GM12878 (cell line): ENCODE data around the gene ZNF823. TPM values are rescaled to one million over a fixed set of nuclear protein-coding genes. Genes with fewer than 3 reads are reported as not detected.

Experiments used
- ATAC-seq: fragments of 200-7000 bp; cut with Tn5 transposase; 3 replicates; pipeline ENCODE4 v1.9.1; 2020; ENCODE audit warnings: mild to moderate bottlenecking, moderate library complexity
- BruUV-seq: library from RNA; stranded (reverse); fragments of 400-500 nt; replicated peaks from 2 replicates; lab custom pipeline; 2021; lab: Mats Ljungman, UMichigan
- CTCF ChIA-PET: fragments of 300-600 bp; sonication (Branson Sonifier 250); formaldehyde crosslinking; extraction: SDS; loops from one replicate; lab custom pipeline; 2021; ENCODE audit warnings: inconsistent platforms; lab: Yijun Ruan, JAX
- POLR2A ChIA-PET: fragments of 350-600 bp; formaldehyde crosslinking; extraction: SDS; loops from one replicate; lab custom pipeline; 2021; ENCODE audit warnings: inconsistent platforms; lab: Charles Lee
- RAD21 ChIA-PET: fragments of 300-600 bp; sonication (Branson Sonifier 250); formaldehyde crosslinking; loops from one replicate; lab custom pipeline; 2023; ENCODE audit warnings: antibody characterized with exemption; ENCODE audit not compliant: unreplicated experiment; lab: Charles Lee
- SMC1A ChIA-PET: fragments of 300-600 bp; sonication (Branson Sonifier 250); formaldehyde crosslinking; loops from one replicate; lab custom pipeline; 2023; ENCODE audit not compliant: unreplicated experiment, uncharacterized antibody; lab: Charles Lee
- DNase-seq: peaks from one replicate; pipeline ENCODE4 v3.0.0-alpha.2; 2011; ENCODE audit warnings: low read depth, low spot score
- FAIRE-seq: peaks from 3 replicates; lab custom pipeline; 2011; peaks lifted over from hg19 to GRCh38; lab: Jason Lieb, UNC
- H2AFZ ChIP-seq: 2 replicates; pipeline ENCODE4 v1.6.0; 2011; ENCODE audit warnings: low read depth, low read length, control low read depth; ENCODE audit not compliant: control insufficient read depth
- H3K27ac ChIP-seq: 2 replicates; pipeline ENCODE4 v1.5.1; 2011; ENCODE audit warnings: control low read depth; ENCODE audit not compliant: control insufficient read depth, insufficient read depth
- H3K27me3 ChIP-seq, 2 experiments: replicated peaks in 1 of 2; 2 replicates each; pipeline versions ENCODE4 v1.6.0 to v1.6.1; 2011; ENCODE audit warnings: low read length in 1 of 2; ENCODE audit not compliant: control insufficient read depth in 2 of 2, insufficient read depth in 2 of 2
- H3K36me3 ChIP-seq, 2 experiments: 2 replicates each; pipeline ENCODE4 v1.5.1; 2011; ENCODE audit warnings: low read length in 1 of 2; ENCODE audit not compliant: control insufficient read depth in 2 of 2, insufficient read depth in 2 of 2
- H3K4me1 ChIP-seq: 2 replicates; pipeline ENCODE4 v1.6.1; 2011; ENCODE audit warnings: mild to moderate bottlenecking, low read length, moderate library complexity, mixed read lengths; ENCODE audit not compliant: control insufficient read depth, insufficient read depth
- H3K4me2 ChIP-seq: 2 replicates; pipeline ENCODE4 v1.6.0; 2011; ENCODE audit warnings: control low read depth; ENCODE audit not compliant: control insufficient read depth, insufficient read depth
- H3K4me3 ChIP-seq: fragments of 200-600 bp; sonication (generic); 2 replicates; pipeline ENCODE4 v1.5.1; 2016
- H3K79me2 ChIP-seq: 2 replicates; pipeline ENCODE4 v1.6.0; 2011; ENCODE audit warnings: low read length; ENCODE audit not compliant: control insufficient read depth, insufficient read depth
- H3K9ac ChIP-seq: 2 replicates; pipeline ENCODE4 v1.8.0; 2011; ENCODE audit warnings: low read length, control low read depth, mixed read lengths; ENCODE audit not compliant: control insufficient read depth, insufficient read depth
- H3K9me3 ChIP-seq: replicated peaks from 3 replicates; pipeline ENCODE4 v1.5.1; 2011; ENCODE audit warnings: mild to moderate bottlenecking, low read length; ENCODE audit not compliant: control insufficient read depth, insufficient read depth
- H4K20me1 ChIP-seq: 2 replicates; pipeline ENCODE4 v1.6.0; 2011; ENCODE audit not compliant: control insufficient read depth, insufficient read depth
- CBX5 ChIP-seq: sonication (generic); IDR thresholded peaks from 2 replicates; pipeline ENCODE4 v1.6.1; 2016; ENCODE audit warnings: low read depth, moderate library complexity, mild to moderate bottlenecking, inconsistent platforms
- EZH2 ChIP-seq: IDR thresholded peaks from 2 replicates; pipeline ENCODE4 v1.6.1; 2012; ENCODE audit warnings: low read depth, mild to moderate bottlenecking, control low read depth, inconsistent platforms, low read length, borderline replicate concordance; ENCODE audit not compliant: control insufficient read depth
- HDAC6 ChIP-seq: fragments of 200-600 bp; sonication (generic); IDR thresholded peaks from one replicate; pipeline ENCODE4 v1.8.0; 2017; ENCODE audit warnings: antibody characterized with exemption; ENCODE audit not compliant: unreplicated experiment
- KAT2A ChIP-seq: conservative IDR thresholded peaks from 2 replicates; pipeline ENCODE4 v1.6.1; 2011; ENCODE audit warnings: low read depth, low read length; ENCODE audit not compliant: control insufficient read depth
- KLF5 ChIP-seq: fragments of 450-650 bp; IDR thresholded peaks from 2 replicates; pipeline ENCODE4 v1.6.1; 2014; ENCODE audit warnings: mild to moderate bottlenecking; ENCODE audit not compliant: partially characterized antibody
- MAX ChIP-seq: IDR thresholded peaks from 2 replicates; pipeline ENCODE4 v1.6.1; 2012; ENCODE audit warnings: low read depth, low read length, improper control_type of control experiment
- MEF2B ChIP-seq: fragments of 450-650 bp; IDR thresholded peaks from 2 replicates; pipeline ENCODE4 v1.6.1; 2018; ENCODE audit warnings: mild to moderate bottlenecking, moderate library complexity; ENCODE audit not compliant: partially characterized antibody, poor library complexity, severe bottlenecking
- NR2C1 ChIP-seq: fragments of 450-650 bp; IDR thresholded peaks from 2 replicates; pipeline ENCODE4 v1.6.1; 2017; ENCODE audit warnings: antibody characterized with exemption, mild to moderate bottlenecking, moderate library complexity
- YBX1 ChIP-seq: fragments of 450-650 bp; IDR thresholded peaks from 2 replicates; pipeline ENCODE4 v1.6.1; 2016; ENCODE audit warnings: antibody characterized with exemption
- WGBS: methylation state at CpG from one replicate; pipeline ENCODE4 v1.1.6; 2016; ENCODE audit warnings: low lambda C conversion rate; ENCODE audit not compliant: insufficient replicate concordance, insufficient coverage; ENCODE audit errors: missing lambda C conversion rate; 5-methylcytosine and 5-hydroxymethylcytosine counted together
- in situ Hi-C: fragments of 300-500 bp; cut with MboI; formaldehyde crosslinking; loops from 9 replicates; pipeline ENCODE4 v1.14.3; 2018; ENCODE audit warnings: mixed read lengths
- intact Hi-C: fragments of 100-400 bp; cut with micrococcal nuclease; formaldehyde crosslinking; loops from one replicate; pipeline ENCODE4 v1.14.2; 2022; ENCODE audit not compliant: unreplicated experiment
- polyA plus RNA-seq, 11 experiments: library from polyadenylated mRNA; depleted of rRNA in 4 of 11; unstranded in 6 of 11; stranded (reverse) in 5 of 11; fragments of >200 nt; fragmentation: Nextera tagmentation in 4 of 11; fragmentation: Illumina TruSeq in 1 of 11; extraction: Ambion mirVana in 4 of 11; extraction: Trizol in 1 of 11; gene quantifications; 1 replicate in 1 of 11; 2 replicates in 10 of 11; pipeline versions ENCODE4 v1.2.1 to v1.2.3, GENCODE V29; 2011 to 2016; ENCODE audit warnings: inconsistent platforms in 2 of 11, missing spikeins in 2 of 11, low read depth in 1 of 11
- total RNA-seq, 4 experiments: library from RNA; depleted of rRNA in 3 of 4; stranded (reverse); fragments of >200 nt in 3 of 4; fragmentation: Illumina TruSeq in 1 of 4; extraction: Trizol in 1 of 4; gene quantifications; 2 replicates each; pipeline versions ENCODE4 v1.2.1 to v1.2.3, GENCODE V29; 2013 to 2021

ZNF823 gene
- total and polyA plus RNA-seq, 10 of the 15 experiments (the other 5 are each of a cell fraction or from before 2014, with no cell fraction given) = 3.3 to 8.0 (median 4.5) TPM

DNA sequence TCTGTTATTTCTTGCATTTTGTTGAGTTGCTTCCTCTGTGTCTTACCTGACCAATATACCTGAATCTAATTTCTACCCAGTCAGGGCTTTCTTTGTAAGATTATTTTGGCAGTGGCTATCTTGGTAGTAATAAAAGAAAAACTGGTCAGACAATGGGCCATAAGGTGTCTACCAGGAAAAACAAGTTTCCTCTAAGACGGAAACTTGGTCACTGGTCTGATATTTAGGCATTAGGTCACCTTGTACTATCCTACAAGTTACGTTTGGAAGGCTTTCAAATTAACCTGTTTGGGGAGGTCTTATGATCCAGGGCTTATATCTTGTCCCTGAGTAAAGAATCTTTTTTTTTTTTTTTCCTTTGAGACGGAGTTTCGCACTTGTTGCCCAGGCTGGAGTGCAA is 9.2 kb downstream of the ZNF823 start (continued):
- no peak for TF ChIP-seq EZH2

GRCh38 chr19:11722414-11722813 is 16.3 kb downstream of the ZNF823 start:
- no peak overlapping the region for H3K27ac ChIP-seq
- intact Hi-C loops = no loop called here
- in situ Hi-C loops = no loop called here
- BruUV-seq = TSS peak; percentile 40
- peaks cover 2 to 15% of the 10 kb centered on the region in 2 experiments; a peak in 3 of 4 replicates for H3K36me3 ChIP-seq
- H3K79me2 ChIP-seq = no peaks in the 10 kb centered on the region
- no peak overlapping the region for H3K9ac ChIP-seq
- POLR2A ChIA-PET = no interaction called here
- SMC1A ChIA-PET = no interaction called here
- ATAC-seq = no peak
- no peaks in the 10 kb centered on the region for H4K20me1 ChIP-seq
- no peaks in the 10 kb centered on the region for H3K4me1 ChIP-seq
- DNase-seq = no peak
- RAD21 ChIA-PET = no interaction called here
- no peak for FAIRE-seq
- H2AFZ ChIP-seq = no peak overlapping the region
- TF ChIP-seq KAT2A (no peak), MAX (no peak), KLF5 (peak; percentile 72), HDAC6 (no peak), YBX1 (no peak), CBX5 (0 out of 2 replicates have a peak, but pooled peaks have one; percentile 25), MEF2B (no peak), NR2C1 (no peak)
- H3K4me2 ChIP-seq = no peak overlapping the region
- peaks cover 36% of the 10 kb centered on the region for H3K9me3 ChIP-seq
- WGBS = 95% methylated on average over 10 of the region's 10 CpGs
- H3K27me3 ChIP-seq = no peaks in the 10 kb centered on the region
- H3K4me3 ChIP-seq = no peak overlapping the region
- CTCF ChIA-PET = no interaction called here
